K562 (cell line): ENCODE results near the gene WFIKKN1. TPM values are rescaled to one million over a fixed set of nuclear protein-coding genes. Genes with fewer than 3 reads are reported as not detected.
A peak's percentile ranks its signal among the peaks of the same experiment; 100 is the strongest.

Source experiments
- CSDE1 ChIP-seq, 2 experiments: fragments of 450-650 bp; IDR thresholded peaks; 2 replicates each; pipeline ENCODE4 v1.6.1; 2016; ENCODE audit warnings: mild to moderate bottlenecking in 1 of 2
- FOSL1 ChIP-seq: fragments of 200-800 bp; sonication (Bioruptor generic); conservative IDR thresholded peaks from 2 replicates; pipeline ENCODE4 v1.6.1; 2016; ENCODE audit warnings: missing genetic modification characterization, missing compliant biosample characterization
- ILK ChIP-seq: fragments of 450-650 bp; IDR thresholded peaks from 2 replicates; pipeline ENCODE4 v1.6.1; 2016; ENCODE audit warnings: missing genetic modification characterization, low read depth, mild to moderate bottlenecking, missing compliant biosample characterization, moderate library complexity, borderline replicate concordance
- KHSRP ChIP-seq: fragments of 450-650 bp; IDR thresholded peaks from 2 replicates; pipeline ENCODE4 v1.6.1; 2017
- L3MBTL2 ChIP-seq: fragments of 450-650 bp; IDR thresholded peaks from 2 replicates; pipeline ENCODE4 v1.6.1; 2016; ENCODE audit warnings: mild to moderate bottlenecking, moderate library complexity
- TFAP4 ChIP-seq: sonication (generic); formaldehyde crosslinking; IDR thresholded peaks from 2 replicates; pipeline ENCODE4 v1.8.0; 2022; ENCODE audit warnings: missing genetic modification reagents, mild to moderate bottlenecking, moderate library complexity, borderline replicate concordance
- XRCC4 ChIP-seq: IDR thresholded peaks from one replicate; pipeline ENCODE4 v1.6.1; 2011; ENCODE audit not compliant: insufficient read depth, insufficient read length; ENCODE audit errors: extremely low read depth
- ZNF639 ChIP-seq, 2 experiments: fragments of 200-800 bp in 1 of 2; sonication (Bioruptor generic) in 1 of 2; sonication (generic) in 1 of 2; formaldehyde crosslinking in 1 of 2; IDR thresholded peaks in 1 of 2; conservative IDR thresholded peaks in 1 of 2; 2 replicates each; pipeline versions ENCODE4 v1.5.0 to v1.6.1; 2016 to 2020; ENCODE audit warnings: missing compliant biosample characterization in 1 of 2, missing genetic modification characterization in 1 of 2, missing genetic modification reagents in 1 of 2
- ZNF717 ChIP-seq: fragments of 250-450 bp; sonication (Bioruptor Pico); IDR thresholded peaks from 2 replicates; pipeline ENCODE4 v1.5.0; 2021
- polyA plus RNA-seq, 8 experiments: library from polyadenylated mRNA; depleted of rRNA in 4 of 8; stranded (reverse) in 5 of 8; unstranded in 3 of 8; fragments of >200 nt; fragmentation: Nextera tagmentation in 2 of 8; fragmentation: Illumina TruSeq in 1 of 8; extraction: Ambion mirVana in 2 of 8; extraction: Trizol in 1 of 8; gene quantifications; 2 replicates each; pipeline versions ENCODE4 v1.2.1 to v1.2.3, GENCODE V29; 2011 to 2014; ENCODE audit warnings: inconsistent platforms in 1 of 8, missing spikeins in 1 of 8
- total RNA-seq, 7 experiments: library from RNA; depleted of rRNA in 6 of 7; stranded (reverse); fragments of >200 nt in 6 of 7; fragmentation: Illumina TruSeq in 2 of 7; extraction: Trizol in 2 of 7; gene quantifications; 2 replicates each; pipeline versions ENCODE4 v1.2.1 to v1.2.3, GENCODE V29; 2011 to 2021; ENCODE audit warnings: low replicate concordance in 1 of 7
- TF ChIP-seq, protein P1 (sequence below): fragments of 250-450 bp; sonication (Bioruptor Pico); IDR thresholded peaks from 2 replicates; pipeline ENCODE4 v1.4.0; 2020; ENCODE audit warnings: mild to moderate bottlenecking, moderate library complexity, borderline replicate concordance
- TF ChIP-seq, protein P2 (sequence below): fragments of 250-450 bp; sonication (Bioruptor Pico); IDR thresholded peaks from 2 replicates; pipeline ENCODE4 v1.4.0; 2020

WFIKKN1 gene
- total and polyA plus RNA-seq, 9 of the 15 experiments (the other 6 are each of a cell fraction or from before 2014, with no cell fraction given) = 0.14 to 1.1 (median 0.50) TPM; not detected in 4

DNA sequence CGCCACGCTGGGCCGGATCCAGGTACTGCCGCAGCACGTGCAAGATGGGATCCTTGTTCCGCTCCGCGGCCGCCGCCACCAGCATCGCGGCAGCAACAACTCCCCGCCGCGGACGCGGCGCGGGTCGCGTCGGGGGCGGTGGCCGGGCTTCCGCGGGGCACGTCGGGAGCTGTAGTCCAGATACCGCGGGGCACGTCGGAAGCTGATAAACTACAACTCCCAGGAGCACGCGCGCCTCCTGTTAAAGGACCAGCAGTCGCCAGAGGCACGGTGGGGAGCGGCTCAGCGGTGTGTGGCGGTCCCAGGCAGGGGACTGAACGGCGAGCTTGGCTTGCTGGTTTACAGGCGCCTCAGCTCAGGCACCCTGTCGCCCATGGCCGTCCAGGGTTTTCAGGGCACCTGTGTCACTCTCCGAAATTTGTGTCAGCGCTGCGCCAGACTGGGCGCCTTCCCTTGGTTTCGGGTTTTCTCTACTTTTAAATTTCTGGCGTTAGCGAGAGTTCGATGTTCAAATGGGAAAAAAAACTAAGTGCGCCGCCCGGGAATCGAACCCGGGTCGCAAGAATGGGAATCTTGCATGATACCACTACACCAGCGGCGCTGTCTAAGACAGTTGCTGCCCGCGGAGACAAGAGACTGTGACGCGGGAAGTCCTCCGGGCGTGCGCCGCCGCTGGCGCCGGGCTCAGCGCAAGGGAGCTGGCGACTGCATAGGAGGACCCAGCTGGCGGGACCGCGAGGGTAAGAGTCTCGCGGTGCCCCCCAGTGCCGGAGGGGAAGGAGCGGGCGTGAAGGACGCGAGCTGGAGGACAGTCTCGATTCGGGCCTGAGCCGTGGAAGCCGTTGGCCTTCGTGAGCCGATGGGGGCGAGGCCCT lies 5.7 kb downstream of the WFIKKN1 start, which contains the start of gene METTL26 (continued):
- TF ChIP-seq ILK = no peak
- TF ChIP-seq CSDE1 (IDR thresholded peaks at IDR 0.05) = peak in 1 of 2 experiments; percentile 80; a peak in 1 of 4 replicates
- TF ChIP-seq, protein P1, sequence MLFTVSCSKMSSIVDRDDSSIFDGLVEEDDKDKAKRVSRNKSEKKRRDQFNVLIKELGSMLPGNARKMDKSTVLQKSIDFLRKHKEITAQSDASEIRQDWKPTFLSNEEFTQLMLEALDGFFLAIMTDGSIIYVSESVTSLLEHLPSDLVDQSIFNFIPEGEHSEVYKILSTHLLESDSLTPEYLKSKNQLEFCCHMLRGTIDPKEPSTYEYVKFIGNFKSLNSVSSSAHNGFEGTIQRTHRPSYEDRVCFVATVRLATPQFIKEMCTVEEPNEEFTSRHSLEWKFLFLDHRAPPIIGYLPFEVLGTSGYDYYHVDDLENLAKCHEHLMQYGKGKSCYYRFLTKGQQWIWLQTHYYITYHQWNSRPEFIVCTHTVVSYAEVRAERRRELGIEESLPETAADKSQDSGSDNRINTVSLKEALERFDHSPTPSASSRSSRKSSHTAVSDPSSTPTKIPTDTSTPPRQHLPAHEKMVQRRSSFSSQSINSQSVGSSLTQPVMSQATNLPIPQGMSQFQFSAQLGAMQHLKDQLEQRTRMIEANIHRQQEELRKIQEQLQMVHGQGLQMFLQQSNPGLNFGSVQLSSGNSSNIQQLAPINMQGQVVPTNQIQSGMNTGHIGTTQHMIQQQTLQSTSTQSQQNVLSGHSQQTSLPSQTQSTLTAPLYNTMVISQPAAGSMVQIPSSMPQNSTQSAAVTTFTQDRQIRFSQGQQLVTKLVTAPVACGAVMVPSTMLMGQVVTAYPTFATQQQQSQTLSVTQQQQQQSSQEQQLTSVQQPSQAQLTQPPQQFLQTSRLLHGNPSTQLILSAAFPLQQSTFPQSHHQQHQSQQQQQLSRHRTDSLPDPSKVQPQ (CRISPR knock-in tag) = no peak
- peak; percentile 87 for TF ChIP-seq TFAP4 (CRISPR knock-in tag)
- no peak for TF ChIP-seq XRCC4
- TF ChIP-seq, protein P2, sequence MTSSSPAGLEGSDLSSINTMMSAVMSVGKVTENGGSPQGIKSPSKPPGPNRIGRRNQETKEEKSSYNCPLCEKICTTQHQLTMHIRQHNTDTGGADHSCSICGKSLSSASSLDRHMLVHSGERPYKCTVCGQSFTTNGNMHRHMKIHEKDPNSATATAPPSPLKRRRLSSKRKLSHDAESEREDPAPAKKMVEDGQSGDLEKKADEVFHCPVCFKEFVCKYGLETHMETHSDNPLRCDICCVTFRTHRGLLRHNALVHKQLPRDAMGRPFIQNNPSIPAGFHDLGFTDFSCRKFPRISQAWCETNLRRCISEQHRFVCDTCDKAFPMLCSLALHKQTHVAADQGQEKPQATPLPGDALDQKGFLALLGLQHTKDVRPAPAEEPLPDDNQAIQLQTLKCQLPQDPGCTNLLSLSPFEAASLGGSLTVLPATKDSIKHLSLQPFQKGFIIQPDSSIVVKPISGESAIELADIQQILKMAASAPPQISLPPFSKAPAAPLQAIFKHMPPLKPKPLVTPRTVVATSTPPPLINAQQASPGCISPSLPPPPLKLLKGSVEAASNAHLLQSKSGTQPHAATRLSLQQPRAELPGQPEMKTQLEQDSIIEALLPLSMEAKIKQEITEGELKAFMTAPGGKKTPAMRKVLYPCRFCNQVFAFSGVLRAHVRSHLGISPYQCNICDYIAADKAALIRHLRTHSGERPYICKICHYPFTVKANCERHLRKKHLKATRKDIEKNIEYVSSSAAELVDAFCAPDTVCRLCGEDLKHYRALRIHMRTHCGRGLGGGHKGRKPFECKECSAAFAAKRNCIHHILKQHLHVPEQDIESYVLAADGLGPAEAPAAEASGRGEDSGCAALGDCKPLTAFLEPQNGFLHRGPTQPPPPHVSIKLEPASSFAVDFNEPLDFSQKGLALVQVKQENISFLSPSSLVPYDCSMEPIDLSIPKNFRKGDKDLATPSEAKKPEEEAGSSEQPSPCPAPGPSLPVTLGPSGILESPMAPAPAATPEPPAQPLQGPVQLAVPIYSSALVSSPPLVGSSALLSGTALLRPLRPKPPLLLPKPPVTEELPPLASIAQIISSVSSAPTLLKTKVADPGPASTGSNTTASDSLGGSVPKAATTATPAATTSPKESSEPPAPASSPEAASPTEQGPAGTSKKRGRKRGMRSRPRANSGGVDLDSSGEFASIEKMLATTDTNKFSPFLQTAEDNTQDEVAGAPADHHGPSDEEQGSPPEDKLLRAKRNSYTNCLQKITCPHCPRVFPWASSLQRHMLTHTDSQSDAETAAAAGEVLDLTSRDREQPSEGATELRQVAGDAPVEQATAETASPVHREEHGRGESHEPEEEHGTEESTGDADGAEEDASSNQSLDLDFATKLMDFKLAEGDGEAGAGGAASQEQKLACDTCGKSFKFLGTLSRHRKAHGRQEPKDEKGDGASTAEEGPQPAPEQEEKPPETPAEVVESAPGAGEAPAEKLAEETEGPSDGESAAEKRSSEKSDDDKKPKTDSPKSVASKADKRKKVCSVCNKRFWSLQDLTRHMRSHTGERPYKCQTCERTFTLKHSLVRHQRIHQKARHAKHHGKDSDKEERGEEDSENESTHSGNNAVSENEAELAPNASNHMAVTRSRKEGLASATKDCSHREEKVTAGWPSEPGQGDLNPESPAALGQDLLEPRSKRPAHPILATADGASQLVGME (CRISPR knock-in tag) = peak; percentile 60; the same call in 1 of the 2 replicates
- TF ChIP-seq FOSL1 (tag) = peak; percentile 42; the same call in 1 of the 2 replicates
- TF ChIP-seq ZNF717 = no peak
- peak in 1 of 2 experiments; percentile 95; a peak in 2 of 4 replicates for TF ChIP-seq ZNF639 (CRISPR knock-in tag; conservative IDR thresholded peaks at IDR 0.05 in 1 of 2, IDR thresholded peaks at IDR 0.05 in 1 of 2)
- TF ChIP-seq KHSRP = no peak
- peak; percentile 98 for TF ChIP-seq L3MBTL2
